OCI-LY3 (cell line): ENCODE measurements around the gene RBPJL.

Experiments used
- H2AFZ ChIP-seq: fragments of 200-600, 300-600 bp; shearing (Covaris generic); 2 replicates; pipeline ENCODE4 v1.6.0; 2014; ENCODE audit warnings: antibody characterized with exemption, low read depth, low read length
- H3K27ac ChIP-seq: fragments of 200-600, 300-600 bp; sonication (generic); 2 replicates; pipeline ENCODE4 v1.5.1; 2014; ENCODE audit warnings: mild to moderate bottlenecking, low read length, moderate library complexity, mixed read lengths
- H3K27me3 ChIP-seq: fragments of 200-600, 300-600 bp; sonication (generic); 2 replicates; pipeline ENCODE4 v1.6.1; 2014; ENCODE audit warnings: low read depth, low read length, mixed read lengths
- H3K36me3 ChIP-seq: fragments of 200-600, 300-600 bp; sonication (generic); replicated peaks from 2 replicates; pipeline ENCODE3; 2014; ENCODE audit warnings: low read depth, low read length, mixed read lengths
- H3K4me1 ChIP-seq: fragments of 300-600, 200-600 bp; sonication (generic); 2 replicates; pipeline ENCODE4 v1.6.1; 2014; ENCODE audit warnings: low read length, mixed read lengths
- H3K4me2 ChIP-seq: fragments of 200-600, 300-600 bp; sonication (generic); 2 replicates; pipeline ENCODE4 v1.6.1; 2014; ENCODE audit warnings: low read length, mixed read lengths
- H3K4me3 ChIP-seq: fragments of 300-600, 200-600 bp; sonication (generic); 2 replicates; pipeline ENCODE4 v1.5.1; 2014; ENCODE audit warnings: antibody characterized with exemption, mild to moderate bottlenecking, low read length, moderate library complexity
- H3K79me2 ChIP-seq: fragments of 300-600, 200-600 bp; shearing (Covaris generic); 2 replicates; pipeline ENCODE4 v1.6.1; 2014; ENCODE audit warnings: mild to moderate bottlenecking, low read length, mixed read lengths
- H3K9ac ChIP-seq: fragments of 300-600, 200-600 bp; shearing (Covaris generic); 2 replicates; pipeline ENCODE4 v1.6.0; 2014; ENCODE audit warnings: mild to moderate bottlenecking, low read length, moderate library complexity
- H3K9me3 ChIP-seq: fragments of 200-600, 300-600 bp; shearing (Covaris generic); 2 replicates; pipeline ENCODE4 v1.6.1; 2014; ENCODE audit warnings: low read length, mixed read lengths; ENCODE audit not compliant: insufficient read depth
- H4K20me1 ChIP-seq: fragments of 200-600, 300-600 bp; sonication (generic); 2 replicates; pipeline ENCODE4 v1.6.1; 2016; ENCODE audit warnings: low read length, mixed read lengths; ENCODE audit not compliant: insufficient read depth
- CTCF ChIP-seq: fragments of 200-600, 300-600 bp; sonication (generic); IDR thresholded peaks from 2 replicates; pipeline ENCODE4 v1.5.1; 2014; ENCODE audit warnings: antibody characterized with exemption, low read length, low read depth
- EZH2phosphoT487 ChIP-seq: fragments of 200-600 bp; shearing (Covaris generic); IDR thresholded peaks from 2 replicates; pipeline ENCODE4 v1.6.1; 2018; ENCODE audit warnings: antibody characterized with exemption, mixed run types, low read depth

The RBPJL gene

GRCh38 chr20:45318386-45318939 is 11.8 kb downstream of the RBPJL start:
- Histone ChIP-seq H3K9me3 (no peaks in the 10 kb centered on the region), H3K4me1 (peaks cover 38% of the 10 kb centered on the region), H2AFZ (no peak overlapping the region), H3K4me3 (no peak overlapping the region), H3K79me2 (no peaks in the 10 kb centered on the region), H3K36me3 (no peaks in the 10 kb centered on the region), H3K27me3 (peaks cover 9% of the 10 kb centered on the region), H4K20me1 (no peaks in the 10 kb centered on the region), H3K27ac (no peak overlapping the region), H3K4me2 (no peak overlapping the region), H3K9ac (no peak overlapping the region)
- no peak for TF ChIP-seq EZH2phosphoT487
- no peak for TF ChIP-seq CTCF

- TF ChIP-seq CTCF (no peak), EZH2phosphoT487 (no peak)
- Histone ChIP-seq H3K4me3 (no peak overlapping the region), H3K9me3 (no peaks in the 10 kb centered on the region), H2AFZ (no peak overlapping the region), H3K27ac (no peak overlapping the region), H3K27me3 (peaks cover 9% of the 10 kb centered on the region), H3K36me3 (no peaks in the 10 kb centered on the region), H3K4me1 (peaks cover 38% of the 10 kb centered on the region), H3K79me2 (no peaks in the 10 kb centered on the region), H4K20me1 (no peaks in the 10 kb centered on the region), H3K9ac (no peak overlapping the region), H3K4me2 (no peak overlapping the region)
Observed at GRCh38 chr20:45318948-45319347, 12.3 kb downstream of the RBPJL start.

GRCh38 chr20:45320948-45321595 is 14.4 kb downstream of the RBPJL start:
- H3K4me2 ChIP-seq, result peak overlapping the region; percentile 35
- peak overlapping the region; percentile 55 for H3K27ac ChIP-seq
- no peaks in the 10 kb centered on the region for H3K9me3 ChIP-seq
- peaks cover 9% of the 10 kb centered on the region for H3K27me3 ChIP-seq
- no peak overlapping the region for H3K9ac ChIP-seq
- H3K4me1 ChIP-seq, result peaks cover 38% of the 10 kb centered on the region
- no peaks in the 10 kb centered on the region for H3K36me3 ChIP-seq
- H4K20me1 ChIP-seq, result no peaks in the 10 kb centered on the region
- no peak overlapping the region for H3K4me3 ChIP-seq
- no peak overlapping the region for H2AFZ ChIP-seq
- TF ChIP-seq CTCF, result no peak
- no peak for TF ChIP-seq EZH2phosphoT487
- no peaks in the 10 kb centered on the region for H3K79me2 ChIP-seq

GRCh38 chr20:45322952-45323383 is 16.3 kb downstream of the RBPJL start:
- peak overlapping the region; percentile 38 for H3K4me2 ChIP-seq
- no peaks in the 10 kb centered on the region for H3K9me3 ChIP-seq
- peaks cover 4% of the 10 kb centered on the region for H3K36me3 ChIP-seq
- TF ChIP-seq CTCF, result peak; percentile 95
- no peak for TF ChIP-seq EZH2phosphoT487
- H3K4me1 ChIP-seq, result peaks cover 38% of the 10 kb centered on the region
- H3K27ac ChIP-seq, result no peak overlapping the region
- no peak overlapping the region for H3K4me3 ChIP-seq
- H3K9ac ChIP-seq, result no peak overlapping the region
- H3K79me2 ChIP-seq, result no peaks in the 10 kb centered on the region
- no peaks in the 10 kb centered on the region for H4K20me1 ChIP-seq
- H3K27me3 ChIP-seq, result peaks cover 7% of the 10 kb centered on the region
- H2AFZ ChIP-seq, result peak overlapping the region; percentile 7; the same call in 1 of the 2 replicates
